Spleen (tissue), 7 donors: Measurements from ENCODE around the gene SLC30A3.
A peak's percentile ranks its signal among the peaks of the same experiment; 100 is the strongest.

ENCODE experiments used
- POLR2A ChIP-seq, 3 donors: fragments of 450-650 bp; IDR thresholded peaks; one replicate each; pipeline ENCODE4 v1.5.1; 2017; ENCODE audit warnings: antibody characterized with exemption in 3 of 3, mild to moderate bottlenecking in 1 of 3
- POLR2AphosphoS5 ChIP-seq, 3 donors: sonication (generic); formaldehyde crosslinking; IDR thresholded peaks; one replicate each; pipeline ENCODE4 v1.5.1; 2017; ENCODE audit warnings: antibody characterized with exemption in 3 of 3
- TF ChIP-seq, protein P1 (sequence below), 11 experiments: fragments of 200-600 bp in 7 of 11; fragments of 450-650 bp in 4 of 11; sonication (generic) in 4 of 11; IDR thresholded peaks in 8 of 11; conservative IDR thresholded peaks in 3 of 11; 1 replicate in 7 of 11; 2 replicates in 4 of 11; pipeline versions ENCODE4 v1.4.0 to v1.8.0; 2016 to 2021; ENCODE audit warnings: antibody characterized with exemption in 11 of 11, inconsistent platforms in 4 of 11, mild to moderate bottlenecking in 1 of 11
- donor health status: DM: no; HTN: no; CAD: no; lungs with moderate emphysema.
- donor health status: DM: no; HTN: no; CAD: no.
- donor health status: DM: no; HTN: no; CAD: no.

GRCh38 chr2:27262379-27263286, at the start of gene SLC30A3:
- TF ChIP-seq, protein P1, sequence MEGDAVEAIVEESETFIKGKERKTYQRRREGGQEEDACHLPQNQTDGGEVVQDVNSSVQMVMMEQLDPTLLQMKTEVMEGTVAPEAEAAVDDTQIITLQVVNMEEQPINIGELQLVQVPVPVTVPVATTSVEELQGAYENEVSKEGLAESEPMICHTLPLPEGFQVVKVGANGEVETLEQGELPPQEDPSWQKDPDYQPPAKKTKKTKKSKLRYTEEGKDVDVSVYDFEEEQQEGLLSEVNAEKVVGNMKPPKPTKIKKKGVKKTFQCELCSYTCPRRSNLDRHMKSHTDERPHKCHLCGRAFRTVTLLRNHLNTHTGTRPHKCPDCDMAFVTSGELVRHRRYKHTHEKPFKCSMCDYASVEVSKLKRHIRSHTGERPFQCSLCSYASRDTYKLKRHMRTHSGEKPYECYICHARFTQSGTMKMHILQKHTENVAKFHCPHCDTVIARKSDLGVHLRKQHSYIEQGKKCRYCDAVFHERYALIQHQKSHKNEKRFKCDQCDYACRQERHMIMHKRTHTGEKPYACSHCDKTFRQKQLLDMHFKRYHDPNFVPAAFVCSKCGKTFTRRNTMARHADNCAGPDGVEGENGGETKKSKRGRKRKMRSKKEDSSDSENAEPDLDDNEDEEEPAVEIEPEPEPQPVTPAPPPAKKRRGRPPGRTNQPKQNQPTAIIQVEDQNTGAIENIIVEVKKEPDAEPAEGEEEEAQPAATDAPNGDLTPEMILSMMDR (IDR thresholded peaks at IDR 0.05 in 8 of 11, conservative IDR thresholded peaks at IDR 0.05 in 3 of 11) = no peak
- TF ChIP-seq POLR2A (IDR thresholded peaks at IDR 0.05) = no peak
- TF ChIP-seq POLR2AphosphoS5 (IDR thresholded peaks at IDR 0.05) = peak in 2 of 3 donors; percentile 6 to 42
